Measurements from ENCODE around the gene RASAL2.

- TF ChIP-seq CTCF (IDR thresholded peaks at IDR 0.05) = no peak
- no peak for TF ChIP-seq POLR2AphosphoS5 (IDR thresholded peaks at IDR 0.05)
- TF ChIP-seq EP300 (IDR thresholded peaks at IDR 0.05) = no peak
Measured at GRCh38 chr1:178408871-178409270, 315.0 kb downstream of the RASAL2 start.
